Vagina (tissue), 2 donors: ENCODE measurements around the gene TSPAN14. TPM values are rescaled to one million over a fixed set of nuclear protein-coding genes. Genes with fewer than 3 reads are reported as not detected.

Source experiments
- DNase-seq, 2 donors: peaks; one replicate each; pipeline ENCODE4 v3.0.0-alpha.2; 2017; ENCODE audit errors: extremely low spot score in 2 of 2
- H3K27ac ChIP-seq: fragments of 200-600 bp; sonication (generic); one replicate; pipeline ENCODE4 v1.5.1; 2019
- H3K27me3 ChIP-seq: fragments of 200-600 bp; sonication (generic); one replicate; pipeline ENCODE4 v1.5.1; 2019
- H3K36me3 ChIP-seq, 2 donors: fragments of 200-600 bp; sonication (generic); one replicate each; pipeline ENCODE4 v1.5.1; 2017 to 2019
- H3K4me1 ChIP-seq: fragments of 200-600 bp; sonication (generic); one replicate; pipeline ENCODE4 v1.5.1; 2019
- H3K4me3 ChIP-seq, 2 donors: fragments of 200-600 bp; sonication (generic); 1 replicate in 1 of 2; 2 replicates in 1 of 2; pipeline ENCODE4 v1.5.1; 2016 to 2019
- H3K9me3 ChIP-seq: fragments of 200-600 bp; sonication (generic); one replicate; pipeline ENCODE4 v1.5.1; 2019
- CTCF ChIP-seq, 3 experiments: fragments of 450-650 bp in 2 of 3; fragments of 200-600 bp in 1 of 3; sonication (generic) in 1 of 3; IDR thresholded peaks; one replicate each; pipeline ENCODE4 v1.5.1; 2017 to 2019; ENCODE audit warnings: antibody characterized with exemption in 3 of 3, mild to moderate bottlenecking in 2 of 3, moderate library complexity in 2 of 3
- POLR2A ChIP-seq, 2 donors: fragments of 450-650 bp; IDR thresholded peaks; one replicate each; pipeline ENCODE4 v1.6.1; 2017; ENCODE audit warnings: antibody characterized with exemption in 2 of 2, mild to moderate bottlenecking in 2 of 2, moderate library complexity in 2 of 2
- POLR2AphosphoS5 ChIP-seq, 2 donors: sonication (generic); formaldehyde crosslinking; IDR thresholded peaks; one replicate each; pipeline ENCODE4 v1.9.0; 2017; ENCODE audit warnings: antibody characterized with exemption in 2 of 2, mild to moderate bottlenecking in 2 of 2, low read depth in 1 of 2; ENCODE audit not compliant: insufficient read depth in 1 of 2
- intact Hi-C: fragments of 100-400 bp; cut with DNase I; formaldehyde crosslinking; loops from one replicate; pipeline ENCODE4 v1.15.1; 2023
- total RNA-seq: library from RNA; depleted of rRNA; stranded (reverse); fragments of >200 nt; gene quantifications from one replicate; pipeline ENCODE4 v1.2.3, GENCODE V29; 2016

The TSPAN14 gene
- total RNA-seq, 1 donor from 2014 or later = 98.0 TPM

- peaks cover 0 to 43% of the 10 kb centered on the region in 2 donors for H3K36me3 ChIP-seq
- H3K4me3 ChIP-seq = no peak overlapping the region
- intact Hi-C loops = no loop called here
- TF ChIP-seq CTCF (IDR thresholded peaks at IDR 0.05) (no peak), POLR2AphosphoS5 (IDR thresholded peaks at IDR 0.05; ENCODE audit: insufficient read depth in 1 of 2, low read depth in 1 of 2) (no peak), POLR2A (IDR thresholded peaks at IDR 0.05) (no peak)
- no peak for DNase-seq
- H3K27ac ChIP-seq = no peak overlapping the region
- H3K9me3 ChIP-seq = no peaks in the 10 kb centered on the region
- H3K27me3 ChIP-seq = no peaks in the 10 kb centered on the region
- H3K4me1 ChIP-seq = no peaks in the 10 kb centered on the region
These were observed 28.2 kb upstream of the TSPAN14 start for GRCh38 chr10:80425901-80426300.

DNA sequence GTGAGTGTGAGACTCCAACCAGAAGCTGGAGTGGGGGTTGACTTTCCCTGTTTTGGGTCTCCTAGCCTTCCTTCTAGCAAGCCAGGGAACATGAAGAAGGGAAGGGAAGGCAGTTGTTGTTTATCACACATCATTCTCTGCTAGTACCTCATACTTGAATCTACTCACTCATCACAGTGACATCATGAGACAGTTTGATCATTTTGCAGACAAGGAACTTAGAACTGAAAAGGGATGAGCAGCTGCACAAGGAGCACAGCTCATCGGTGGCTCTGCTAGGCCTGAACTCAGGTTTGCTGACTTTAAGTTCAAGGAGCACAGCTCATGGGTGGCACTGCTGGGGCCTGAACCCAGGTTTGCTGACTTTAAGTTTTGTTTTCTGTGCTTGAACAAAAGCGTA lies 26.6 kb upstream of the TSPAN14 start:
- H3K27me3 ChIP-seq = no peaks in the 10 kb centered on the region
- H3K4me1 ChIP-seq = no peaks in the 10 kb centered on the region
- DNase-seq = no peak
- no peaks in the 10 kb centered on the region for H3K9me3 ChIP-seq
- no peak overlapping the region for H3K4me3 ChIP-seq
- TF ChIP-seq CTCF (IDR thresholded peaks at IDR 0.05) (no peak), POLR2A (IDR thresholded peaks at IDR 0.05) (no peak), POLR2AphosphoS5 (IDR thresholded peaks at IDR 0.05; ENCODE audit: insufficient read depth in 1 of 2, low read depth in 1 of 2) (no peak)
- intact Hi-C loops = no loop called here
- no peak overlapping the region for H3K27ac ChIP-seq
- peaks cover 0 to 46% of the 10 kb centered on the region in 2 donors for H3K36me3 ChIP-seq

DNA sequence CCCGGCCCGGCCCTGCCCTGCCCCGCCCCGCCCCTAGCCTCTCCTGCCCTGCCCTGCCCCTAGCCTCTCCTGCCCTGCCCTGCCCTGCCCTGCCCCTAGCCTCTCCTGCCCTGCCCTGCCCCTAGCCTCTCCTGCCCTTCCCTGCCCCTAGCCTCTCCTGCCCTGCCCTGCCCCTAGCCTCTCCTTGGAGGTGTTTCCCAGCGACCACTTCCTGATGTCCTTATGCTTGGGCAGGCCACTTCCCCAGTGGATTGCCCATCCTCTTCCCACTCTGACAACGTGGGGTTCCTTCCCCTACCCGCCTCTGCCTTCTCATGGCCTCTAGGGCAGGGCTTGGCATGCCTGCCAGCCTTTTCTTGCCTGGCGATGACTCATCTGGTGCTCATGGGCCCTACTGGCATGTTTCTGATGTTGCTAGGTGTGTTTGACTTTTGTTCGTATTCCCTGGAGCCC lies 24.6 kb upstream of the TSPAN14 start:
- Histone ChIP-seq H3K4me3 (no peak overlapping the region), H3K27ac (peak overlapping the region; percentile 43), H3K27me3 (no peaks in the 10 kb centered on the region), H3K9me3 (no peaks in the 10 kb centered on the region), H3K36me3 (peaks cover 0 to 31% of the 10 kb centered on the region in 2 donors), H3K4me1 (no peaks in the 10 kb centered on the region)
- intact Hi-C loops = no loop called here
- TF ChIP-seq CTCF (IDR thresholded peaks at IDR 0.05) = no peak
- no peak for TF ChIP-seq POLR2A (IDR thresholded peaks at IDR 0.05)
- peak in 1 of 2 donors; percentile 53 for TF ChIP-seq POLR2AphosphoS5 (IDR thresholded peaks at IDR 0.05; ENCODE audit: insufficient read depth in 1 of 2, low read depth in 1 of 2)
- DNase-seq = no peak

DNA sequence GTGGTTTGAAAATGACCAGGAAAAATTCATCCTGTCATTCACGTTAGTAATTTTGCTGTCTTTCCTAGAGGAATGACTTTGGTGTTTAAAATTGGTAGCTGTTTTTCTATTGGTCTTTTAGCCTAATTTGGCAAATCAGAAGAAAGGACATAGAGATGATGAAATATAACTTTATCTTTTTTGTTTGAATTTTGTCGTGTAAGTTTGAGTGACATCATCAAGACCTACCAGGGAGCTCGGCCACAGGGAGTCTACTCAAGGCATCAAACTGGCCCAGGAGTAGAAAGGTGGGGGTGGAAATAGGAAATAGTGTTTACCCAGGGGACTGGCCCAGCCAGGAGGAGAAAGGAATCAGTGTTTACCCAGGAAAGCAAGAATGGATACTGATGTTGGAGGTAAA lies 21.0 kb upstream of the TSPAN14 start:
- H3K36me3 ChIP-seq = peaks cover 0 to 10% of the 10 kb centered on the region in 2 donors
- H3K9me3 ChIP-seq = no peaks in the 10 kb centered on the region
- H3K4me3 ChIP-seq = no peak overlapping the region
- H3K27ac ChIP-seq = no peak overlapping the region
- intact Hi-C loops = no loop called here
- H3K4me1 ChIP-seq = peaks cover 8% of the 10 kb centered on the region
- TF ChIP-seq CTCF (IDR thresholded peaks at IDR 0.05) (no peak), POLR2A (IDR thresholded peaks at IDR 0.05) (no peak), POLR2AphosphoS5 (IDR thresholded peaks at IDR 0.05; ENCODE audit: insufficient read depth in 1 of 2, low read depth in 1 of 2) (no peak)
- H3K27me3 ChIP-seq = no peaks in the 10 kb centered on the region
- DNase-seq = no peak

- Histone ChIP-seq H3K9me3 (no peaks in the 10 kb centered on the region), H3K36me3 (peaks cover 0 to 1% of the 10 kb centered on the region in 2 donors), H3K4me3 (no peak overlapping the region), H3K27me3 (no peaks in the 10 kb centered on the region), H3K27ac (no peak overlapping the region), H3K4me1 (peaks cover 8% of the 10 kb centered on the region)
- TF ChIP-seq CTCF (IDR thresholded peaks at IDR 0.05) (no peak), POLR2A (IDR thresholded peaks at IDR 0.05) (no peak), POLR2AphosphoS5 (IDR thresholded peaks at IDR 0.05; ENCODE audit: insufficient read depth in 1 of 2, low read depth in 1 of 2) (no peak)
- intact Hi-C loops = no loop called here
- no peak for DNase-seq
These were observed 17.5 kb upstream of the TSPAN14 start for GRCh38 chr10:80436446-80437098.
